Transverse colon (tissue), 4 donors: ENCODE data around the gene CCR4. TPM values are rescaled to one million over a fixed set of nuclear protein-coding genes. Genes with fewer than 3 reads are reported as not detected.
"Not testable (repeated sequence)": the region's sequence is repeated elsewhere in the genome, so short reads cannot be mapped to it uniquely, and the experiment has no call there.

Experiments used
- DNase-seq: peaks from one replicate; pipeline ENCODE4 v3.0.0-alpha.2; 2019
- H3K27ac ChIP-seq, 4 donors: fragments of 200-600 bp; sonication (generic); 2 replicates each; pipeline ENCODE4 v1.5.1; 2016 to 2018; ENCODE audit warnings: inconsistent platforms in 4 of 4
- H3K27me3 ChIP-seq: fragments of 200-600 bp; sonication (generic); 2 replicates; pipeline ENCODE4 v1.5.1; 2017; ENCODE audit warnings: inconsistent platforms
- H3K36me3 ChIP-seq, 4 donors: fragments of 200-600 bp; sonication (generic); 2 replicates each; pipeline ENCODE4 v1.5.1; 2017 to 2019; ENCODE audit warnings: inconsistent platforms in 4 of 4
- H3K4me1 ChIP-seq, 4 donors: fragments of 200-600 bp; sonication (generic); 2 replicates each; pipeline ENCODE4 v1.5.1; 2017 to 2020; ENCODE audit warnings: inconsistent platforms in 4 of 4
- H3K4me3 ChIP-seq, 4 donors: fragments of 200-600 bp; sonication (generic); 1 replicate in 1 of 4; 2 replicates in 3 of 4; pipeline versions ENCODE4 v1.5.1 to v1.6.1; 2017 to 2019; ENCODE audit warnings: inconsistent platforms in 4 of 4
- H3K9me3 ChIP-seq, 2 donors: fragments of 200-600 bp; sonication (generic); 2 replicates each; pipeline ENCODE4 v1.5.1; 2017 to 2019; ENCODE audit warnings: inconsistent platforms in 2 of 2
- CTCF ChIP-seq, 5 experiments: fragments of 200-600 bp in 3 of 5; fragments of 450-650 bp in 2 of 5; sonication (generic) in 3 of 5; IDR thresholded peaks; 1 replicate in 2 of 5; 2 replicates in 3 of 5; pipeline ENCODE4 v1.5.1; 2016 to 2017; ENCODE audit warnings: antibody characterized with exemption in 5 of 5, inconsistent platforms in 3 of 5, mild to moderate bottlenecking in 2 of 5, moderate library complexity in 1 of 5
- EP300 ChIP-seq: sonication (generic); formaldehyde crosslinking; IDR thresholded peaks from one replicate; pipeline ENCODE4 v1.6.1; 2017; ENCODE audit warnings: antibody characterized with exemption, low read depth
- POLR2A ChIP-seq: fragments of 450-650 bp; IDR thresholded peaks from one replicate; pipeline ENCODE4 v1.6.1; 2016; ENCODE audit warnings: antibody characterized with exemption, mild to moderate bottlenecking, moderate library complexity
- POLR2AphosphoS5 ChIP-seq, 3 donors: sonication (generic); formaldehyde crosslinking; IDR thresholded peaks; one replicate each; pipeline ENCODE4 v1.6.1; 2016; ENCODE audit warnings: antibody characterized with exemption in 3 of 3
- whole genome bisulfite sequencing, 2 donors: methylation state at CpG; one replicate each; pipeline ENCODE4 v1.1.5; 2018; ENCODE audit warnings: low coverage in 1 of 2; 5-methylcytosine and 5-hydroxymethylcytosine counted together
- in situ Hi-C, 4 donors: fragments of 200-750 bp; cut with MboI; loops; one replicate each; pipeline versions ENCODE4 v1.15.0 to v1.15.1; 2017; ENCODE audit warnings: low sequenced_read_pairs in 3 of 4, low pct_ligation_motif_present in 1 of 4, low pct_unique_long_range_greater_than_20kb in 1 of 4
- intact Hi-C: fragments of 100-400 bp; cut with DNase I; formaldehyde crosslinking; loops from one replicate; pipeline ENCODE4 v1.15.1; 2023; ENCODE audit warnings: low total_unique reads
- total RNA-seq, 4 donors: library from RNA; depleted of rRNA; stranded (reverse); fragments of >200 nt; gene quantifications; one replicate each; pipeline ENCODE4 v1.1.0, GENCODE V29; 2016

CCR4 gene
- total RNA-seq, 4 donors from 2014 or later = 0.95 TPM; not detected in 3

- Histone ChIP-seq H3K4me1 (no peaks in the 10 kb centered on the region), H3K27ac (no peak overlapping the region), H3K27me3 (no peaks in the 10 kb centered on the region), H3K4me3 (no peak overlapping the region), H3K9me3 (no peaks in the 10 kb centered on the region), H3K36me3 (no peaks in the 10 kb centered on the region)
- TF ChIP-seq POLR2A = no peak
- TF ChIP-seq EP300 = no peak
- TF ChIP-seq CTCF (IDR thresholded peaks at IDR 0.05) = no peak
- TF ChIP-seq POLR2AphosphoS5 (IDR thresholded peaks at IDR 0.05) = no peak
- 75 to 89% methylated on average over 4 of the region's 4 CpGs for WGBS, 2 donors
- no peak for DNase-seq
- intact Hi-C loops (no loop called here), in situ Hi-C loops (no loop called here)
Measured at GRCh38 chr3:32960404-32961170, 9.1 kb downstream of the CCR4 start.

- 84 to 93% methylated on average over 2 to 5 of the region's 5 CpGs for WGBS, 2 donors
- in situ Hi-C loops = no loop called here
Measured at GRCh38 chr3:32961189-32961715, 9.8 kb downstream of the CCR4 start.

GRCh38 chr3:32963871-32964270 is 12.4 kb downstream of the CCR4 start:
- Histone ChIP-seq H3K9me3 (no peaks in the 10 kb centered on the region), H3K27ac (no peak overlapping the region), H3K4me3 (no peak overlapping the region), H3K27me3 (no peaks in the 10 kb centered on the region), H3K36me3 (no peaks in the 10 kb centered on the region), H3K4me1 (peaks cover 0 to 4% (median under 1%) of the 10 kb centered on the region in 4 donors)
- intact Hi-C loops (no loop called here), in situ Hi-C loops (no loop called here)
- WGBS, 2 donors = 82 to 85% methylated on average over 3 of the region's 3 CpGs
- TF ChIP-seq EP300 = no peak
- no peak for TF ChIP-seq POLR2AphosphoS5 (IDR thresholded peaks at IDR 0.05)
- DNase-seq = no peak

More at GRCh38 chr3:32961189-32961715, 9.8 kb downstream of the CCR4 start:
- Histone ChIP-seq H3K4me3 (no peak overlapping the region), H3K4me1 (no peaks in the 10 kb centered on the region), H3K36me3 (no peaks in the 10 kb centered on the region), H3K27ac (no peak overlapping the region), H3K27me3 (no peaks in the 10 kb centered on the region), H3K9me3 (no peaks in the 10 kb centered on the region)
- no peak for DNase-seq
- intact Hi-C loops = no loop called here
- TF ChIP-seq EP300 = no peak
- TF ChIP-seq POLR2A = no peak
- TF ChIP-seq POLR2AphosphoS5 (IDR thresholded peaks at IDR 0.05) = no peak
- no peak for TF ChIP-seq CTCF (IDR thresholded peaks at IDR 0.05)

GRCh38 chr3:32964781-32965180 is 13.3 kb downstream of the CCR4 start:
- H3K36me3 ChIP-seq, H3K4me3 ChIP-seq, H3K27ac ChIP-seq, H3K27me3 ChIP-seq, intact Hi-C loops, H3K9me3 ChIP-seq, DNase-seq, in situ Hi-C loops: not testable (repeated sequence)
- peaks cover 0 to 11% (median 3%) of the 10 kb centered on the region in 4 donors for H3K4me1 ChIP-seq
- WGBS, 2 donors = 71% methylated on average over 2 of the region's 2 CpGs; no CpG with 5 or more reads in 1 of the 2 donors

DNA sequence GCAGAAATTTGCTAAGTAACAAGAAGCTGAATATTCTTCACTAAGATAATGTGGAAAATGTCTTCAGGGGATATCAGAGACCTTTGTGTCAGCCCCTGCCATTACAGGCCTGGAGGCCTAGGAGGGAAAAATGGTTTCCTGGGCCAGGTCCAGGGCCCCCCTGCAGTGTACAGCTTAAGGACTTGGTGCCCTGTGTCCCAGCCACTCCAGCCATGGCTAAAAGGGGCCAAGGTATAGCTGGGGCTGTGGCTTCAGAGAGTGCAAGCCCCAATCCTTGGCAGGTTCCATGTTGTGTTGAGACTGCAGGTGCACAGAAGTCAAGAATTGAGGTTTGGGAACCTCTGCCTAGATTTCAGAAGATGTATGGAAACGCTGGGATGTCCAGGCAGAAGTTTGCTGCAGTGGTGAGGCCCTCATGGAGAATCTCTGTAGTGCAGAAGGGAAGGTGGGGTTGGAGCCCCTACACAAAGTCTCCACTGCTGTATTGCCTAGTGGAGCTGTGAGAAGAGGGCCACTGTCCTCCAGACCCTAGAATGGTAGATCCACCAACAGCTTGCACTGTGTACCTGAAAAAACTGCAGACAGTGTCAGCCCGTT is 14.3 kb downstream of the CCR4 start:
- intact Hi-C loops, H3K27me3 ChIP-seq, in situ Hi-C loops, H3K4me3 ChIP-seq, H3K36me3 ChIP-seq, DNase-seq, H3K9me3 ChIP-seq, H3K27ac ChIP-seq: not testable (repeated sequence)
- WGBS, 2 donors = 89% methylated on average over 2 of the region's 2 CpGs; no CpG with 5 or more reads in 1 of the 2 donors
- peaks cover 0 to 11% (median 3%) of the 10 kb centered on the region in 4 donors for H3K4me1 ChIP-seq

DNA sequence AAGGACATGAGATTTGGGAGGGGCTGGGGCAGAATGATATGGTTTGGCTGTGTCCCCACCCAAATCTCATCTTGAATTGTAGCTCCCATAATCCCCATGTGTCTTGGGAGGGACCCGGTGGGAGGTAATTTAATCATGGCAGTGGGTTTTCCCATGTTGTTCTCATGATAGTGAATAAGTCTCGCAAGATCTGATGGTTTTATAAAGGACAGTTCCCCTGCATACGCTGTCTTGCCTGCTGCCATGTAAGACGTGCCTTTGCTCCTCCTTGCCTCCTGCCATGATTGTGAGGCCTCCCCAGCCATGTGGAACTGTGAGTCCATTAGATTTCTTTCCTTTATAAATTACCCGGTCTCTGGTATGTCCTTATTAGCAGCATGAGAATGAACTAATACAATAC is 15.2 kb downstream of the CCR4 start:
- H3K9me3 ChIP-seq, H3K4me3 ChIP-seq, DNase-seq, H3K27me3 ChIP-seq, H3K36me3 ChIP-seq, intact Hi-C loops, H3K27ac ChIP-seq, in situ Hi-C loops: not testable (repeated sequence)
- peaks cover 0 to 11% (median 3%) of the 10 kb centered on the region in 4 donors for H3K4me1 ChIP-seq
- 72 to 100% methylated on average over 1 to 5 of the region's 5 CpGs for WGBS, 2 donors
